OCI-LY1 (cell line): Measurements from ENCODE around the gene F2R.

Source experiments
- H2AFZ ChIP-seq: fragments of 200-600 bp; sonication (generic), shearing (Covaris generic); 2 replicates; pipeline ENCODE4 v1.6.0; 2014; ENCODE audit warnings: antibody characterized with exemption, mild to moderate bottlenecking, low read length
- H3F3A ChIP-seq: fragments of 200-600 bp; sonication (generic), shearing (Covaris generic); 2 replicates; pipeline ENCODE4 v1.6.0; 2014; ENCODE audit warnings: mild to moderate bottlenecking, antibody characterized with exemption, low read length, moderate library complexity; ENCODE audit not compliant: insufficient read depth
- H3K27ac ChIP-seq: fragments of 200-600 bp; sonication (generic); 2 replicates; pipeline ENCODE4 v1.5.1; 2014; ENCODE audit warnings: low read length, mixed run types, mild to moderate bottlenecking, low read depth; ENCODE audit not compliant: poor library complexity, severe bottlenecking
- H3K27me3 ChIP-seq: fragments of 200-600 bp; sonication (generic); 2 replicates; pipeline ENCODE4 v1.6.0; 2014; ENCODE audit warnings: antibody characterized with exemption, mild to moderate bottlenecking, low read length, moderate library complexity; ENCODE audit not compliant: insufficient read depth
- H3K36me3 ChIP-seq: fragments of 200-600 bp; sonication (generic); 2 replicates; pipeline ENCODE4 v1.6.1; 2014; ENCODE audit warnings: mild to moderate bottlenecking, antibody characterized with exemption, low read length, moderate library complexity, mixed read lengths; ENCODE audit not compliant: insufficient read depth
- H3K4me1 ChIP-seq: fragments of 200-600 bp; sonication (generic); 2 replicates; pipeline ENCODE4 v1.5.1; 2014; ENCODE audit warnings: mild to moderate bottlenecking, low read length, moderate library complexity; ENCODE audit not compliant: insufficient read depth, severe bottlenecking
- H3K4me2 ChIP-seq: fragments of 200-600 bp; sonication (generic), shearing (Covaris generic); 2 replicates; pipeline ENCODE4 v1.6.1; 2014; ENCODE audit warnings: low read length
- H3K4me3 ChIP-seq: fragments of 200-600 bp; sonication (generic); 2 replicates; pipeline ENCODE4 v1.5.1; 2014; ENCODE audit warnings: low read length, low read depth, mild to moderate bottlenecking, mixed read lengths; ENCODE audit not compliant: poor library complexity, severe bottlenecking
- H3K79me2 ChIP-seq: fragments of 200-600 bp; shearing (Covaris generic); 2 replicates; pipeline ENCODE4 v1.6.1; 2016; ENCODE audit warnings: mixed run types, low read length, mixed read lengths; ENCODE audit not compliant: insufficient read depth
- H3K9ac ChIP-seq: fragments of 200-600 bp; sonication (generic), shearing (Covaris generic); 2 replicates; pipeline ENCODE4 v1.6.1; 2014; ENCODE audit warnings: mild to moderate bottlenecking, low read length, mixed read lengths
- H3K9me2 ChIP-seq: fragments of 200-600 bp; sonication (generic), shearing (Covaris generic); 2 replicates; pipeline ENCODE4 v1.6.1; 2014; ENCODE audit warnings: low read depth, mild to moderate bottlenecking, low read length, mixed read lengths
- H3K9me3 ChIP-seq: fragments of 200-600 bp; shearing (Covaris generic); 2 replicates; pipeline ENCODE4 v1.6.1; 2014; ENCODE audit warnings: low read length, mixed read lengths
- H4K20me1 ChIP-seq: fragments of 200-600 bp; sonication (generic), shearing (Covaris generic); 2 replicates; pipeline ENCODE4 v1.6.0; 2016; ENCODE audit warnings: mild to moderate bottlenecking, low read length; ENCODE audit not compliant: insufficient read depth
- CTCF ChIP-seq: fragments of 200-600 bp; sonication (generic), shearing (Covaris generic); IDR thresholded peaks from 2 replicates; pipeline ENCODE4 v1.5.1; 2017; ENCODE audit warnings: mild to moderate bottlenecking, antibody characterized with exemption, low read length, moderate library complexity, mixed read lengths
- EZH2 ChIP-seq: fragments of 200-600 bp; sonication (generic), shearing (Covaris generic); IDR thresholded peaks from 2 replicates; pipeline ENCODE4 v1.8.0; 2017; ENCODE audit warnings: borderline replicate concordance, mixed run types, mild to moderate bottlenecking, antibody characterized with exemption, low read length, moderate library complexity, mixed read lengths

F2R gene

GRCh38 chr5:76715486-76715735, 515 bp upstream of the F2R start:
- peak overlapping the region; percentile 56 for H3K4me3 ChIP-seq
- TF ChIP-seq EZH2 (no peak), CTCF (no peak)

DNA sequence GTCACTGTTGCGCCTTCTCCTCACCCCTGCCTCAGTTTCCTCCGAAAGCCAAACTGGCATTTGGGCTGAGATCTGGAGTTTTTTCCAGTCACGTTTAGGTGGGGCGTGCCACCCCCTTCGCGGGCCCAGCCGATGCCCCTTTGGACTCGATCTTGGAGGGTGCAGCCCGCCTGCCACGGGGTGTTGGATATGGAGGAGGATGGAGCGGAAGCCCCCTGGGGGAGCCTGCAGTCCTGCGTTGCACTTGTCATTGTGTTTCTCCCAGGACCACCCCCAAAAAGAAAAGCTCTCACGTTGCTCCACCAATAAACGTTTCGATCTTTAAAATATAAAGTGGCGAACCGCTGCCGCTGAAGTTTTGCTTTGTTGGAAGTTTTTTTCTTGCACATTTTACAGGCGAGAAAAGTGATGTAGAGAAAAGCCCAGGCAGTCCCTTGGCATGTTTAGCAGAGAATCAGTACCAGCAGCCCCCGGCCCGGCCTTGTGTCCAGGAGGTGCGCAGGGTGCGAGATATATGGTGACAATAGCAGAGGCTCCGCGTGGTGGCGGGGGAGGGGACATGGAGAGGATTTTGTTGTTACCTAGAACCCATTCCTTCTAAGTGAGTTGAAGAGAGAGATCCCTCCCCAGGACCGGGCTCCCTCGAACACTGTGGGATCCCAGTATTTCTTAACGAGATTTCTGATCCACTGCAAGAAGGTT, 681 bp downstream of the F2R start:
- no peaks in the 10 kb centered on the region for H4K20me1 ChIP-seq
- peak overlapping the region; percentile 56 for H3K4me3 ChIP-seq
- no peaks in the 10 kb centered on the region for H3F3A ChIP-seq
- TF ChIP-seq CTCF (no peak), EZH2 (no peak)
- H3K9me3 ChIP-seq = no peaks in the 10 kb centered on the region
- H3K36me3 ChIP-seq = no peaks in the 10 kb centered on the region
- H3K4me2 ChIP-seq = peak overlapping the region; percentile 75
- H3K27ac ChIP-seq = no peak overlapping the region
- no peaks in the 10 kb centered on the region for H3K27me3 ChIP-seq
- H2AFZ ChIP-seq = no peak overlapping the region
- H3K9me2 ChIP-seq = no peaks in the 10 kb centered on the region
- H3K4me1 ChIP-seq = no peaks in the 10 kb centered on the region
- H3K79me2 ChIP-seq = no peaks in the 10 kb centered on the region
- no peak overlapping the region for H3K9ac ChIP-seq

More at GRCh38 chr5:76715486-76715735, 515 bp upstream of the F2R start:
- no peaks in the 10 kb centered on the region for H3K9me3 ChIP-seq
- H3F3A ChIP-seq = no peaks in the 10 kb centered on the region
- H2AFZ ChIP-seq = no peak overlapping the region
- no peaks in the 10 kb centered on the region for H3K36me3 ChIP-seq
- no peaks in the 10 kb centered on the region for H3K9me2 ChIP-seq
- peak overlapping the region; percentile 75 for H3K4me2 ChIP-seq
- H4K20me1 ChIP-seq = no peaks in the 10 kb centered on the region
- no peaks in the 10 kb centered on the region for H3K4me1 ChIP-seq
- no peaks in the 10 kb centered on the region for H3K27me3 ChIP-seq
- H3K79me2 ChIP-seq = no peaks in the 10 kb centered on the region
- H3K9ac ChIP-seq = no peak overlapping the region; the same call in 1 of the 2 replicates
- H3K27ac ChIP-seq = no peak overlapping the region

DNA sequence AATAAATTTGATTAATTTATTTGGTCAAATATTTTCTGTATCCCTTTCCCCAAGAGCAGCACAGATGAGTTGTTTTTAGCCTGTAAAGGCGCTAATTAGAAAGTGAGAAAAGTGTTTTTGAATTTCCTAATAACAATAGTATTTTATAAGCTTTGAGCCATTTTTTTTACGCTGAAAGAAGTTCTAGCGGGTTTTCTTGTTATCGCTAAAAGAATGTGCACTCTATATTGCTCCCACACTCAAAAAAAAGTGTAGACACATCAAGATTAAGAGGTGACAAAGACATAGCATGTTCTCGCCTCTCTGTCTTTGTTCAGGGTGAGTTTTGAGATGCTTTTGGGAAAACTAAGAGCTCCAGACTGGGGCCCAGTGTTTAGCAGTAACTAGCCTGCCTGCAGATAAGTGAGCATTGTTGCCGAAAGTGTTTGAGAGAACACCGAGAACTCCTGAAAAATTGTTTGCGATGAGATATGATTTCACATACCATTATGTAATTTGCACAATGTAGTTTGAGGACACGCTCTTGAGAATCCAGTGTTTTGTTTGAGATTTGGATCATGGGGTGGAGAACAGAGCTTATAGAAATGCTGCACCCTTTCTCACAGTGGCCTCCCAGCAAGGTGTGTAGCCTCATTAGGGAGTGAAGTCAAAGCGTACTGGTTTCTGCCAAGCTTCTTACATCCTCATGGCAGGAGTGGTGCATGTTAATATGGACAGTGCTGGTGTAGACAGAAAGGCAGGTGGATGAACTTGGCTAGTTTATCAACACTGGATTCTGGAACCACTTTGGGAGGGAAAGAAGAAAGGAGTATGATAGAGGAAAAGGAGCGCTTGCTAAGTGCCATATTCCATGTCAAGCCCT, 1.5 kb downstream of the F2R start:
- Histone ChIP-seq H3K27ac (no peak overlapping the region), H3K79me2 (no peaks in the 10 kb centered on the region), H3K4me2 (no peak overlapping the region), H3K27me3 (no peaks in the 10 kb centered on the region), H3K4me3 (no peak overlapping the region), H4K20me1 (no peaks in the 10 kb centered on the region), H3K9me3 (no peaks in the 10 kb centered on the region), H3K9ac (no peak overlapping the region), H2AFZ (no peak overlapping the region), H3F3A (no peaks in the 10 kb centered on the region), H3K36me3 (no peaks in the 10 kb centered on the region), H3K4me1 (no peaks in the 10 kb centered on the region), H3K9me2 (no peaks in the 10 kb centered on the region)
- TF ChIP-seq CTCF = no peak
- TF ChIP-seq EZH2 = no peak
